Transverse colon (tissue), 4 donors: Measurements from ENCODE around the gene MRFAP1L1. TPM values are rescaled to one million over a fixed set of nuclear protein-coding genes. Genes with fewer than 3 reads are reported as not detected.
A peak's percentile ranks its signal among the peaks of the same experiment; 100 is the strongest.

ENCODE experiments used
- DNase-seq: peaks from one replicate; pipeline ENCODE4 v3.0.0-alpha.2; 2019
- H3K27ac ChIP-seq, 4 donors: fragments of 200-600 bp; sonication (generic); 2 replicates each; pipeline ENCODE4 v1.5.1; 2016 to 2018; ENCODE audit warnings: inconsistent platforms in 4 of 4
- H3K27me3 ChIP-seq: fragments of 200-600 bp; sonication (generic); 2 replicates; pipeline ENCODE4 v1.5.1; 2017; ENCODE audit warnings: inconsistent platforms
- H3K36me3 ChIP-seq, 4 donors: fragments of 200-600 bp; sonication (generic); 2 replicates each; pipeline ENCODE4 v1.5.1; 2017 to 2019; ENCODE audit warnings: inconsistent platforms in 4 of 4
- H3K4me1 ChIP-seq, 4 donors: fragments of 200-600 bp; sonication (generic); 2 replicates each; pipeline ENCODE4 v1.5.1; 2017 to 2020; ENCODE audit warnings: inconsistent platforms in 4 of 4
- H3K4me3 ChIP-seq, 4 donors: fragments of 200-600 bp; sonication (generic); 1 replicate in 1 of 4; 2 replicates in 3 of 4; pipeline versions ENCODE4 v1.5.1 to v1.6.1; 2017 to 2019; ENCODE audit warnings: inconsistent platforms in 4 of 4
- H3K9me3 ChIP-seq, 2 donors: fragments of 200-600 bp; sonication (generic); 2 replicates each; pipeline ENCODE4 v1.5.1; 2017 to 2019; ENCODE audit warnings: inconsistent platforms in 2 of 2
- CTCF ChIP-seq, 5 experiments: fragments of 200-600 bp in 3 of 5; fragments of 450-650 bp in 2 of 5; sonication (generic) in 3 of 5; IDR thresholded peaks; 1 replicate in 2 of 5; 2 replicates in 3 of 5; pipeline ENCODE4 v1.5.1; 2016 to 2017; ENCODE audit warnings: antibody characterized with exemption in 5 of 5, inconsistent platforms in 3 of 5, mild to moderate bottlenecking in 2 of 5, moderate library complexity in 1 of 5
- EP300 ChIP-seq: sonication (generic); formaldehyde crosslinking; IDR thresholded peaks from one replicate; pipeline ENCODE4 v1.6.1; 2017; ENCODE audit warnings: antibody characterized with exemption, low read depth
- POLR2A ChIP-seq: fragments of 450-650 bp; IDR thresholded peaks from one replicate; pipeline ENCODE4 v1.6.1; 2016; ENCODE audit warnings: antibody characterized with exemption, mild to moderate bottlenecking, moderate library complexity
- POLR2AphosphoS5 ChIP-seq, 3 donors: sonication (generic); formaldehyde crosslinking; IDR thresholded peaks; one replicate each; pipeline ENCODE4 v1.6.1; 2016; ENCODE audit warnings: antibody characterized with exemption in 3 of 3
- WGBS, 2 donors: methylation state at CpG; one replicate each; pipeline ENCODE4 v1.1.5; 2018; ENCODE audit warnings: low coverage in 1 of 2; 5-methylcytosine and 5-hydroxymethylcytosine counted together
- in situ Hi-C, 4 donors: fragments of 200-750 bp; cut with MboI; loops; one replicate each; pipeline versions ENCODE4 v1.15.0 to v1.15.1; 2017; ENCODE audit warnings: low sequenced_read_pairs in 3 of 4, low pct_ligation_motif_present in 1 of 4, low pct_unique_long_range_greater_than_20kb in 1 of 4
- intact Hi-C: fragments of 100-400 bp; cut with DNase I; formaldehyde crosslinking; loops from one replicate; pipeline ENCODE4 v1.15.1; 2023; ENCODE audit warnings: low total_unique reads
- total RNA-seq, 4 donors: library from RNA; depleted of rRNA; stranded (reverse); fragments of >200 nt; gene quantifications; one replicate each; pipeline ENCODE4 v1.1.0, GENCODE V29; 2016

Gene MRFAP1L1
- total RNA-seq, 4 donors from 2014 or later, result 18.3 to 51.0 (median 30.3) TPM

GRCh38 chr4:6693231-6694176, 16.2 kb downstream of the MRFAP1L1 start, which contains the start of gene S100P:
S100P (plus strand) TSS chr4:6693878; CDS start chr4:6693933, 55 bp downstream.
- H3K9me3 ChIP-seq, result no peaks in the 10 kb centered on the region
- H3K27me3 ChIP-seq, result no peaks in the 10 kb centered on the region
- TF ChIP-seq POLR2AphosphoS5 (IDR thresholded peaks at IDR 0.05) (no peak), CTCF (IDR thresholded peaks at IDR 0.05) (no peak), POLR2A (peak; percentile 13)
- no peaks in the 10 kb centered on the region for H3K36me3 ChIP-seq
- H3K27ac ChIP-seq, result peak within 1 kb of the TSS in 3 of 4 donors; percentile 0 to 42 (median 18)
- H3K4me1 ChIP-seq, result peaks cover 0 to 41% (median 17%) of the 10 kb centered on the region in 4 donors
- DNase-seq, result peak; percentile 41
- intact Hi-C loops, result no loop called here
- in situ Hi-C loops, result no loop called here
- WGBS, 2 donors, result 78% methylated on average over 29 of the region's 29 CpGs; no CpG with 5 or more reads in 1 of the 2 donors
- no peak within 1 kb of the TSS for H3K4me3 ChIP-seq

DNA sequence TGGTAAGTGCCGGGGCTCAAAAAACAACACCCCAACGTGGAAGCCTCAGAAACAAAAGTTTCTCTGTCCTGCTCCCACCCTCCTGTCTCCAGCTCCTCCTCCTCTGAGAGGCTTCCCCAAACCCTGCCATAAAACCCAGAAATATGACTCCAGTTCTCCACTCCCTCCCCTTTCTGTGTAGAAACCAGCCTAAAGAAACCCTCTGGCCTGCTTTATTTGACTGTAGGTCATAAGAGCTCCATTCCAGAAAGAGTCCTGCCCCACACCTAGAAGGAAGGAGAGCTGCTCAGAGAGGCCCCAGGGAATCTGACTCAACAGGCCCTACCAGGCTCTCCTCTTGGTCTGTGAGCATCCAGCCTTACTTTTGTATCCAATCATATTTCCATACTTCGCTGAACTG, 16.9 kb downstream of the MRFAP1L1 start:
- in situ Hi-C loops, result no loop called here
- Histone ChIP-seq H3K36me3 (no peaks in the 10 kb centered on the region), H3K27me3 (no peaks in the 10 kb centered on the region), H3K9me3 (no peaks in the 10 kb centered on the region), H3K4me3 (no peak overlapping the region), H3K4me1 (peaks cover 0 to 43% (median 17%) of the 10 kb centered on the region in 4 donors), H3K27ac (no peak overlapping the region)
- DNase-seq, result no peak
- intact Hi-C loops, result no loop called here
- TF ChIP-seq POLR2AphosphoS5 (IDR thresholded peaks at IDR 0.05) (no peak), EP300 (no peak), POLR2A (no peak)
- 60 to 80% methylated on average over 1 to 3 of the region's 3 CpGs for WGBS, 2 donors

DNA sequence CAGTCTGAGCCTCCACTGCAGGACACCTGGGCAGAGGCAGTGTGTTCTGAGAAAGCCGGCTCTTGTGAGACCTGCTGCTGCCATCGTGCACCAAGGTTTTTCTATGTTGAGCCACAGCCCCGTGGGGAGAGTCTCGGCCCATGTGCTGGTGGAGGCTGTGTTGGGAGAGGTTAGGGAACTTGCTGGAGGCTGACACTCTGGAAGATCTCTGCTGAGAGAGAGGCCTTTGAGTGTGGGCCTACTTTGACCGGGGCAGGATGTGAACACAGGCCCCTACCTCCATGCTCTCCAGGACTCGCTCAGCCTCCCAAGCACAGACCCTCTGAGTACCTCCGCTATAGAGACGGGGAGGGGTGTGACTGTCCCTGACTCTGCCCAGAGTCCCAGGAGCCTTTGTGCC, 17.3 kb downstream of the MRFAP1L1 start:
- H3K27me3 ChIP-seq, result no peaks in the 10 kb centered on the region
- H3K4me1 ChIP-seq, result peaks cover 0 to 43% (median 17%) of the 10 kb centered on the region in 4 donors
- TF ChIP-seq POLR2A (no peak), POLR2AphosphoS5 (IDR thresholded peaks at IDR 0.05) (no peak), EP300 (no peak), CTCF (IDR thresholded peaks at IDR 0.05) (no peak)
- H3K9me3 ChIP-seq, result no peaks in the 10 kb centered on the region
- DNase-seq, result no peak
- no peaks in the 10 kb centered on the region for H3K36me3 ChIP-seq
- WGBS, 2 donors, result 91% methylated on average over 8 of the region's 8 CpGs; no CpG with 5 or more reads in 1 of the 2 donors
- intact Hi-C loops (no loop called here), in situ Hi-C loops (no loop called here)
- H3K4me3 ChIP-seq, result no peak overlapping the region
- H3K27ac ChIP-seq, result no peak overlapping the region

- Histone ChIP-seq H3K9me3 (no peaks in the 10 kb centered on the region), H3K36me3 (no peaks in the 10 kb centered on the region), H3K4me1 (peaks cover 0 to 26% (median 10%) of the 10 kb centered on the region in 4 donors), H3K4me3 (no peak overlapping the region), H3K27ac (peak overlapping the region; percentile 42 to 69 (median 51)), H3K27me3 (no peaks in the 10 kb centered on the region)
- in situ Hi-C loops, result no loop called here
- no peak for TF ChIP-seq POLR2AphosphoS5 (IDR thresholded peaks at IDR 0.05)
- no peak for TF ChIP-seq EP300
- TF ChIP-seq POLR2A, result no peak
- TF ChIP-seq CTCF (IDR thresholded peaks at IDR 0.05), result no peak
- DNase-seq, result peak; percentile 22
- WGBS, 2 donors, result 77 to 80% methylated on average over 1 to 15 of the region's 15 CpGs
- intact Hi-C loops, result no loop called here
Measured at GRCh38 chr4:6689506-6689960, 20.1 kb downstream of the MRFAP1L1 start.
